IPS DF 19.7 (cell line): ENCODE data around the gene ATP5ME.
"Not testable (repeated sequence)": the region's sequence is repeated elsewhere in the genome, so short reads cannot be mapped to it uniquely, and the experiment has no call there.

Source experiments
- DNase-seq: peaks from one replicate; pipeline ENCODE4 v3.0.0-alpha.2; 2013; ENCODE audit warnings: low read depth, low spot score

ATP5ME gene

GRCh38 chr4:674172-675035 is at the start of gene ATP5ME, which contains the start of gene MYL5:
ATP5ME (minus strand) TSS chr4:674276; CDS start chr4:674247, 29 bp downstream.
MYL5 (plus strand) TSS chr4:674542; CDS start chr4:678027, 3,485 bp downstream.
- peak; percentile 79 for DNase-seq

- DNase-seq, result no peak
Measured at GRCh38 chr4:722851-723360, 48.8 kb upstream of the ATP5ME start.

DNA sequence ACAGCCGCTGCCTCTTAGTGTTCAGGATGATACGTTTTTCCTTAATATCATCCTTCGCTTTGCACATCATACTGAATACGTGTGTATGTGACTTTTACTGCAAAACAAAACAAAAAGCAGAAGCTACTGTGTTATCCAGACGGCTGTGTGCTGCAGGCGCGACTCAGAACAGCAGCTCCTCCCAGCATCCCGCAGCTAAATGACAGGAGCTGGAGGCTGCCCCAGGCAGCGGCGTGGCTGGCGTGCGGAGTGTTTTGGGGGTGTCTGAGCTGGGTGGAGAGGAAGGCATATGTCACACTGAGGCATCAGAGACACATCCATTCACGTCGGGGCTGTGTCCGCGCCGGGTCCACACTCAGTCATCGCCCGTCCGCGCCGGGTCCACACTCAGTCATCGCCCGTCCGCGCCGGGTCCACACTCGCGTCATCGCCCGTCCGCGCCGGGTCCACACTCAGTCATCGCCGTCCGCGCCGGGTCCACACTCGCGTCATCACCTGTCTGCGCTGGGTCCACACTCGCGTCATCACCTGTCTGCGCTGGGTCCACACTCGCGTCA is 48.2 kb upstream of the ATP5ME start:
- DNase-seq, result no peak

GRCh38 chr4:721261-722168 is 47.4 kb upstream of the ATP5ME start:
- no peak for DNase-seq

DNA sequence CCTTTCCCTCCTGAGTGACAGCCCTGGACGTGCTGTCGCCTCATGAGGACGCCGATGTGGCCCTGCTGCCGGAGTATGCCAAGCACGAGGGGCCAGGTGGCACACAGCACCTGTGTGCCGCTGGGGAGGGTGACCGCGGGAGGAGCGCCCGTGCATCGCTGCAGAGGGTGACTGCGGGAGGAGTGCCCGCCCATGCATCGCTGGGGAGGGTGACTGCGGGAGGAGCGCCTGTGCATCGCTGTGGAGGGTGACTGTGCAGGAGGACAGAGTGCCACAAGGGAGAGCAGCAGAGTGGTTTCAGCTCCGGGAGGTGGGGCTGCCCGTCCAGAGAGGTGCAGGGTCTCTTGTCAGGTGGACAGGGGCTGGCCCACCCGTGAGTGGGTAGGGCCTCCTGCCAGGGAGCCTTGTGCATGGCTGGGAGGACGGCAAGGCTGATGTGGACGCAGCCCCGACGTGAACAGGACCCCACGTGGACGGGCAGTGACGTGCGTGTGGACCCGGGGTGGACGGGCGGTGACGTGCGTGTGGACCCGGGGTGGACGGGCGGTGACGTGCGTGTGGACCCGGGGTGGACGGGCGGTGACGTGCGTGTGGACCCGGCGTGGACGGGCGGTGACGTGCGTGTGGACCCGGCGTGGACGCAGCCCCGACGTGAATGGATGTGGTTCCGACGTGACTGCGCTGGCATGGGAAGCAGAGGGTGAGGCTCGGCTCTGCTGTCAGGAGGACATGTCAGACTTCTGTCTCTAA is 46.2 kb upstream of the ATP5ME start:
- no peak for DNase-seq

DNA sequence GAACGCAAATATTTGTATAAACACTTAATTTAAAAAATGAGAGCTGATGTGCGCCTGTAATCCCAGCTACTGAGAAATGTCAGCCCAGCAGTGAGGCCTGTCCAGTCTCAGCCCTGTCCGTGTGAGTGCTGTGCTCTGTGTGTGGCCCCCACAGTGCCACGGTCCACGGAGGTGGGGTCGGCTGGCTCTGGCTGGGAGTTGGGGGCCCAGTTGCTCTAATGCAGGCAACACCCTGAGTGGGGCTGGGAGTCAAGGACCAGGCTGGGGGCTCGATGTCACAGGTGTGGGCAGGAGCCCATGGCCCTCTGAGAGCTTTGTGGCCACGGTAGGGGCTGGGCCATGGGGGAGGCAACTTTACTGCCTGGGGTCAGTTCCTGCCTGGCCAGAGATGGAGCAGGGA is 44.4 kb upstream of the ATP5ME start:
- DNase-seq, result no peak

DNA sequence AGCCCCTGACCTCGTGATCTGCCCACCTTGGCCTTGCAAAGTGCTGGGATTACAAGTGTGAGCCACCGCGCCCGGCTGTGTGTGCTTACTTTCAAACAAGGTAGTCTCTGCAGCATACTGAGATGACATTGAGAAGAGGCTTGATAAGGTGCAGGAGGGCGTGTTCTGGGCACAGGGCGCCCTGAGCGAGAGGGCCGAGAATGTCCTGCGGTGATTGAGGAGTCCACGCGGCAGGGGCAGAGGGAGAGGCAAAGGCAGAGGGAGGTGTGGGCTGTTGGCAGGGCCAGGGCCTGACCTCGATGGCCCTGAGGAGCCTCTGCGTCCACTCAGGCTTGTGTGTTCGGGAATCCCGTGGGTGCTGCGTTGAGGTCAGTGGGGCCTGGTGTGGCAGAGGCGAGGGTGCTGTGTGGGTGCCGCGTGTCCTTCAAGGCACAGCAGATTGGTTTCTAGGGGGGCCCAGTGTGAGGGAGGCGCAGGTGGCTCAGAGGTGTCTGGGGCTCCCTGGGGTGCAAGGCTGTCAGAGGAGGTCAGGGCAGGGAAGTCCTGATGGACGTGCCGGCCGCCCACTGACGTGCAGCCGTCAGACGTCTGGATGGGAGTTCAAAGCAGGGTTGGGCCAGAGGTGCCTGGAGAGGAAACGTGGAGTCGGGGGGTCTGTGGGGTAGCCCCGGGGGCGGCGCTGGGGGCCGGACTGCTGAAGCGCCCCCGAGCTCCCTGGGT is 43.7 kb upstream of the ATP5ME start:
- no peak for DNase-seq

- no peak for DNase-seq
Measured at GRCh38 chr4:714087-714486, 40.0 kb upstream of the ATP5ME start.

DNA sequence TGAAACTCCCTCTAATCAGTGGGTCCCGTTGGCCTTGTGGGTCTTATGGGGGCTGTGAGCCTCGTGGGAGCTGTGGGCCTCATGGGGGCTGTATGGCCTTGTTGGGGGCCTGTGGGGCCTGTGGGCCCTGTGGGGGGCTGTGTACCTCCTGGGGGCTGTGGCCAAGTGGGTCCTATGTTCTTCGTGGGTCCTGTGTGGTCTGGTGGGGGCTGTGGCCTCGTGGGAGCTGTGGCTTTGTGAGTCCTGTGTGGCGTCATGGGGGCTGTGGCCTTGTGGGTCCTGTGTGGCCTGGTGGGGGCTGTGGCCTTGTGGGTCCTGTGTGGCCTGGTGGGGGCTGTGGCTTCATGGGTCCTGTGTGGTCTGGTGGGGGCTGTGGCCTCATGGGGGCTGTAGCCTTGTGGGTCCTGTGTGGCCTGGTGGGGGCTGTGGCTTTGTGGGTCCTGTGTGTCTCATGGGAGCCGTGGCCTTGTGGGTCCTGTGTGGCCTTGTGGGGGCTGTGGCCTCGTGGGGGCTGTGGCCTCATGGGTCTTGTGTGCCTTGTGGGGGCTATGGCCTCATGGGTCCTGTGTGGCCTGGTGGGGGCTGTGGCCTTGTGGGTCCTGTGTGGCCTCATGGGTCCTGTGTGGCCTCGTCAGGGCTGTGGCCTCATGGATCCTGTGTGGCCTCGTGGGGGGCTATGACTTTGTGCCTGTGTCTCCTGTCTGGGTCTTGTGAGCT is 39.0 kb upstream of the ATP5ME start:
- DNase-seq, result no peak

DNA sequence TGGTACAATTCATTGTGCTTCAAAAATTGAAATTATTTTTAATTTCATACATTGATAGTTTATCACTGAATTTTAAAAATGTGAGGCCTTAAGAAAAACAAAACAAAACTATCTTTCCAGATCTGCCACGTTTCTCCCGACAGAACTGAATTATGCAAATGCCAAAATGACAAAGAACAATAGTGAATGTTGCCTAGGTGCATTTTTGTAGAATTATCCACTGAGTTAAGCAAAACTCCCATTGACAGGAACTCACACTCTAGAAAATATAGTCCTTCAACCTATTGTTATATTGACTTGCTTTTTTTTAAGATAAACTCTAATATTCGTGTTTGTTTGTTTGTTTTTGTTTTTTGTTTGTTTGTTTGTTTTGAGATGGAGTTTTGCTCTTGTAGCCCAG is 38.0 kb upstream of the ATP5ME start:
- no peak for DNase-seq

DNA sequence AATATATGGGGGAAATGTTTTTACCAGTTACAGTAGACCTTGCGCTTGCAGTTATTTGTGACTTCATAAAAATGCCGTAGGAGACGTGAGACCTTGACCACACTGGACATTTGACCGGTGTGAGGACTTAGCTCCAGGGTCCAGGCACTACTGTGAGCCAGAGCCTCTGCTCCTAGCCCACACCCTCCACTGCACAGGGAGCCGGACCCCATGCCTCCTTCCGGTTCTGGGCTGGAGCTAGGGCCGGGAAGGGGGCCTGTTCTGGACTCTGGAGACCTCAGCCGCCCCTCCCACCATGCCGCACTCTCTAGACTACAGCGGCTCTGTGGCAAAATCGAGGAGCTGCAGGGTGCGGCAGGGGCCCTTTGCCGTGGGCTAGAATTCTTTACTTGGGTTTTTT is 36.8 kb upstream of the ATP5ME start:
- DNase-seq, result no peak

- no peak for DNase-seq
Measured at GRCh38 chr4:710116-710515, 36.0 kb upstream of the ATP5ME start.

- DNase-seq, result no peak
Measured at GRCh38 chr4:709348-709747, 35.3 kb upstream of the ATP5ME start.

GRCh38 chr4:708631-708933 is 34.5 kb upstream of the ATP5ME start:
- DNase-seq, result no peak

GRCh38 chr4:707929-708630 is 34.0 kb upstream of the ATP5ME start:
- no peak for DNase-seq

DNA sequence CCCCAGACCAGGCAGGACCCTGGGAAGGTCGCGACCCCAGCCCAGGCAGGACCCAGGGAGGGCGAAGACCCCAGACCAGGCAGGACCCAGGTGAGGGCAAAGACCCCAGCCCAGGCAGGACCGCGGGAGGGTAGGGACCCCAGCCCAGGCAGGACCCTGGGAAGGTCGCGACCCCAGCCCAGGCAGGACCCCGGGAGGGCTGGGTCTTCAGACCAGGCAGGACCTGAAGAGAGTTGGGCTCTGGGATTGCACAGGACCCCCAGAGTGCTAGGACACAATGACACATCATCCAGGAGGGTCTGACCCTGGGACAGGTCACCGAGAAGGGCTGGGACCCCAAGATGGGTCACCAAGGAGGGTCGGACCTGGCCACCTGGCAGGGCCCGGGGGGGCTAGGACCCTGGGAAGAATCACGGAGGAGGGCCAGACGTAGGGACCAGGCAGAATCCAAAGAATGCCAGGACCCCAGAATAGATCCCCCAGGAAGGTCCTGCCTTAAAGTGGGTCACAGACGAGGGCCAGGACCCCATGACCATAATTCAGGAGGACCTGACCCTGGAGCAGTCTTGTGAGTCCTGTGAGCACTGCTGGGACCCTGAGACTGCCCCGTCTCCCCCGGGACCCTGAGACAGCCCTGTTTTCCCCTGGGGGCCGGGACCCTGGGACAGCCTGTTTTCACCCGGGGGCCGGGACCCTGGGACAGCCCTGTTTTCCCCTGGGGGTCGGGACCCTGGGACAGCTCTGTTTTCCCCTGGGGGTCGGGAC is 32.9 kb upstream of the ATP5ME start:
- DNase-seq, result no peak

GRCh38 chr4:706083-706633 is 32.1 kb upstream of the ATP5ME start:
- DNase-seq, result not testable (repeated sequence)
